C4-2B (cell line): ENCODE results near the gene CEP76.

Source experiments
- ZFX ChIP-seq: fragments of 450-650 bp; IDR thresholded peaks from 2 replicates; pipeline ENCODE4 v1.6.1; 2017
- TF ChIP-seq, protein P1 (sequence below): fragments of 450-650 bp; conservative IDR thresholded peaks from 2 replicates; pipeline ENCODE4 v1.5.1; 2017; ENCODE audit warnings: mild to moderate bottlenecking

DNA sequence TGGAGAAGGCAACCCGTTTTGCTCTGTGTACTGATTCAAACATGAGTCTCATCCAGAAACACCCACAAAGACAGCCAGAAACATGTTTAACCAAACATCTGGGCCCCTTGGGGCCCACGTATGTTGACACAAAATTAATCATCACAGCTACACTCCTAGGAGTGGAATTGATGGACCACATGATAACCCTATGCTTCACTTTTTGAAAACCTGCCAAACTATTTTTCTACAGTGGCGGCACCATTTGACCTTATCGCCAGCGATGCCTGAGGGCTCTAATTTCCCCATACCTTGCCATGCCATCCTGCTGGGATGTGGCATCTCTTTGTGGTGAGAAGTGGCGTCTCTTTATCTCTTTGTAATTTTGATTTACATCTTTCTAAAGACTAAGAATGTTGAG, 38.8 kb upstream of the CEP76 start:
- TF ChIP-seq, protein P1, sequence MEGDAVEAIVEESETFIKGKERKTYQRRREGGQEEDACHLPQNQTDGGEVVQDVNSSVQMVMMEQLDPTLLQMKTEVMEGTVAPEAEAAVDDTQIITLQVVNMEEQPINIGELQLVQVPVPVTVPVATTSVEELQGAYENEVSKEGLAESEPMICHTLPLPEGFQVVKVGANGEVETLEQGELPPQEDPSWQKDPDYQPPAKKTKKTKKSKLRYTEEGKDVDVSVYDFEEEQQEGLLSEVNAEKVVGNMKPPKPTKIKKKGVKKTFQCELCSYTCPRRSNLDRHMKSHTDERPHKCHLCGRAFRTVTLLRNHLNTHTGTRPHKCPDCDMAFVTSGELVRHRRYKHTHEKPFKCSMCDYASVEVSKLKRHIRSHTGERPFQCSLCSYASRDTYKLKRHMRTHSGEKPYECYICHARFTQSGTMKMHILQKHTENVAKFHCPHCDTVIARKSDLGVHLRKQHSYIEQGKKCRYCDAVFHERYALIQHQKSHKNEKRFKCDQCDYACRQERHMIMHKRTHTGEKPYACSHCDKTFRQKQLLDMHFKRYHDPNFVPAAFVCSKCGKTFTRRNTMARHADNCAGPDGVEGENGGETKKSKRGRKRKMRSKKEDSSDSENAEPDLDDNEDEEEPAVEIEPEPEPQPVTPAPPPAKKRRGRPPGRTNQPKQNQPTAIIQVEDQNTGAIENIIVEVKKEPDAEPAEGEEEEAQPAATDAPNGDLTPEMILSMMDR: no peak
- no peak for TF ChIP-seq ZFX
